ENCODE results near the gene FCGR3A.
"Not testable (repeated sequence)": the region's sequence is repeated elsewhere in the genome, so short reads cannot be mapped to it uniquely, and the experiment has no call there.

Gene FCGR3A

DNA sequence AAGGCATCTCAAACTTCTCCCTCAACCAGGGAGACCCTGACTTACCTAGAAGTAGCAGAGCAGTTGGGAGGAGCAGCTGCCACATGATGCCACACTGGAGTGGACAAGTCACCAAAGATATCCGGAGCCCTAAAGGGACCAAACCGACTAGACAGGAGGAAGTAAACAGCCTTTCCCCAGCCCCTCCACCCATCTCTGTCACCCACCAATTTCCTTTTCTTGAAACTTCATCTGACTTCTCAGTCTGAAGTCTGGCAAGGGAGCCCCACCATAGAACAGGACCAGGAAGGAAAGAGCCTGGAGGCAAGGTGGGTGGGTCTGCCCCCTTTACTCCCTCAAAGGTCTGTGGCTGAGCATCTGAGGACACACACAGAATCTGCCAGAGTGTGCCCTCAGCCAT is at the start of gene FCGR3A:
FCGR3A (minus strand) TSS at position 167 of the 400 bp plus-strand sequence; CDS start at position 85, 82 bp downstream.
- H3K4me2 ChIP-seq (ENCODE audit: insufficient read depth, low read length) = no peak within 1 kb of the TSS
- H3K27ac ChIP-seq (ENCODE audit: low read length) = no peak within 1 kb of the TSS
- DNase-seq = no peak

DNA sequence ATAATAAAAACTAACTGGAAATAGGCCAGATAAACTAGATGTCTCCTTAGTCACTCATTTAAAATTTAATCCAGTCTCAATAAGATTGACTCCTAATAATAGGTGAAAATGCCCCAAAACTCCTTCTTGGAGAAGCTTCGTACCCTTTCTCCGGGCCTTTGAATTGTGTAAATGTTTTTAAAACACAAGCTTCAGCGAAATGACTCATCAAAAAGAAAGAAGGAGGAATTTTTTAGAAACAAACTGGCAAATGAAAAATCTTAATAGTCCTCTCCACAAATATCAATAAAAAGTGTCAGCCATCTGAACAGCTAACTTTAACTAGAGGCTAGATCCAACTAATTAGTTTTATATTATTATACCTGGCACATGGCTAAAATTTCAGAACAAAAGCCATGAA is 47.5 kb upstream of the FCGR3A start:
- H2AFZ ChIP-seq (ENCODE audit: low read depth, low read length); H3K79me2 ChIP-seq (ENCODE audit: insufficient read depth, low read length); H3K27me3 ChIP-seq (ENCODE audit: insufficient read depth, low read length, poor library complexity); H3K27ac ChIP-seq (ENCODE audit: low read length); H3K4me1 ChIP-seq (ENCODE audit: insufficient read depth, low read length); H3K36me3 ChIP-seq (ENCODE audit: insufficient read depth, low read length); DNase-seq; H3K9ac ChIP-seq (ENCODE audit: low read depth, low read length); H4K20me1 ChIP-seq (ENCODE audit: insufficient read depth, low read length); H3K4me3 ChIP-seq (ENCODE audit: low read depth in 1 of 2, low read length in 2 of 2); ATAC-seq (ENCODE audit: insufficient read depth, low read depth); H3K4me2 ChIP-seq (ENCODE audit: insufficient read depth, low read length); H3K9me3 ChIP-seq (ENCODE audit: insufficient read depth, low read length, severe bottlenecking): not testable (repeated sequence)

More for the DNA sequence above, at the start of gene FCGR3A:
- TF ChIP-seq, protein P1, sequence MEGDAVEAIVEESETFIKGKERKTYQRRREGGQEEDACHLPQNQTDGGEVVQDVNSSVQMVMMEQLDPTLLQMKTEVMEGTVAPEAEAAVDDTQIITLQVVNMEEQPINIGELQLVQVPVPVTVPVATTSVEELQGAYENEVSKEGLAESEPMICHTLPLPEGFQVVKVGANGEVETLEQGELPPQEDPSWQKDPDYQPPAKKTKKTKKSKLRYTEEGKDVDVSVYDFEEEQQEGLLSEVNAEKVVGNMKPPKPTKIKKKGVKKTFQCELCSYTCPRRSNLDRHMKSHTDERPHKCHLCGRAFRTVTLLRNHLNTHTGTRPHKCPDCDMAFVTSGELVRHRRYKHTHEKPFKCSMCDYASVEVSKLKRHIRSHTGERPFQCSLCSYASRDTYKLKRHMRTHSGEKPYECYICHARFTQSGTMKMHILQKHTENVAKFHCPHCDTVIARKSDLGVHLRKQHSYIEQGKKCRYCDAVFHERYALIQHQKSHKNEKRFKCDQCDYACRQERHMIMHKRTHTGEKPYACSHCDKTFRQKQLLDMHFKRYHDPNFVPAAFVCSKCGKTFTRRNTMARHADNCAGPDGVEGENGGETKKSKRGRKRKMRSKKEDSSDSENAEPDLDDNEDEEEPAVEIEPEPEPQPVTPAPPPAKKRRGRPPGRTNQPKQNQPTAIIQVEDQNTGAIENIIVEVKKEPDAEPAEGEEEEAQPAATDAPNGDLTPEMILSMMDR (IDR thresholded peaks at IDR 0.05; ENCODE audit: borderline replicate concordance, extremely low read depth, low read length, poor library complexity, severe bottlenecking) = no peak
- TF ChIP-seq EZH2 (IDR thresholded peaks at IDR 0.05; ENCODE audit: borderline replicate concordance, low read depth, low read length, severe bottlenecking) = no peak
- Histone ChIP-seq H3K27me3 (ENCODE audit: insufficient read depth, low read length, poor library complexity) (no peaks in the 10 kb centered on the region), H3K9ac (ENCODE audit: low read depth, low read length) (no peak within 1 kb of the TSS), H2AFZ (ENCODE audit: low read depth, low read length) (no peak within 1 kb of the TSS), H4K20me1 (ENCODE audit: insufficient read depth, low read length) (no peaks in the 10 kb centered on the region), H3K79me2 (ENCODE audit: insufficient read depth, low read length) (no peaks in the 10 kb centered on the region), H3K4me1 (ENCODE audit: insufficient read depth, low read length) (no peaks in the 10 kb centered on the region), H3K9me3 (ENCODE audit: insufficient read depth, low read length, severe bottlenecking) (no peaks in the 10 kb centered on the region), H3K36me3 (ENCODE audit: insufficient read depth, low read length) (no peaks in the 10 kb centered on the region), H3K4me3 (ENCODE audit: low read depth in 1 of 2, low read length in 2 of 2) (no peak within 1 kb of the TSS)
- no peak for ATAC-seq (ENCODE audit: insufficient read depth, low read depth)

DNA sequence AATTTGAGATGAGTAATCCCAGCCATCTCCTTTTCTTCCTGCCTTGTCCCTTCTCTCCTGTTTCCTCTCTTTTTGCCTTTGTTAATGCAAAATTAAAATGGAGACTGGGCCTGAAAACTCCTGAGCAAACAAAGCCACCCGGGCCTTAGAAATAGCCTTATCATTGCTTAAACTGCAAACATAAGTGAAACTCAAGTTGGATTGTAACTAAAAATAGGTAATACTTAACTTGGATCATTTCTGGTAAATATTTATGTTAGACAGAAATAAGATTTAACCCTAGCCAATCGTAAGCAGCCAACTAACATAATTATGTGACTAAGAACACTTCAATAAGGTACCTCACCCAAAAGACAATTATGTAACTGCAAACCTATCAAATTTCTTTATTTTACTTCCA is 46.0 kb upstream of the FCGR3A start:
- not testable (repeated sequence) for H3K79me2 ChIP-seq (ENCODE audit: insufficient read depth, low read length); H3K4me1 ChIP-seq (ENCODE audit: insufficient read depth, low read length); ATAC-seq (ENCODE audit: insufficient read depth, low read depth); H3K27me3 ChIP-seq (ENCODE audit: insufficient read depth, low read length, poor library complexity); H3K9me3 ChIP-seq (ENCODE audit: insufficient read depth, low read length, severe bottlenecking); H3K27ac ChIP-seq (ENCODE audit: low read length); DNase-seq; H2AFZ ChIP-seq (ENCODE audit: low read depth, low read length); H3K4me3 ChIP-seq (ENCODE audit: low read depth in 1 of 2, low read length in 2 of 2); H3K9ac ChIP-seq (ENCODE audit: low read depth, low read length); H4K20me1 ChIP-seq (ENCODE audit: insufficient read depth, low read length); H3K4me2 ChIP-seq (ENCODE audit: insufficient read depth, low read length); H3K36me3 ChIP-seq (ENCODE audit: insufficient read depth, low read length)

DNA sequence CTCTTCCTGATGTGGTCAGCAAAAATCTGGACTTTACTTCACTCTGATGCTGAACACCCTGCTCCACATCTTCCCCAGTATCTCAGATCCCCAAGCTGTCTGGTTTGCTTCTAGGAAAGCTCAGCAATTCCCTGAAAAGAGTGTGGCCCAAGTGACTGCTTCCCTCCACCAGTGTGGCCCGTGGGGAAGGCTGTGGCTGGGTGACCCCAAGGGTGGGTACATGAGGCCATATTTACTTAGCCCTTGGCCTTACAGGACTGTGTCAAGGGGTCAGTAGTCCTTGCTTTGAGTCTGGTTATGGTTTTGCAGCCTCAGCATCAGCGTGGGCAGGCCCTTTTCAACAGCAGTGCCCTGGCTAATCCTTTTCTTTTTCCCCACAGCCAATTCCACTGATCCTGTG is 45.6 kb upstream of the FCGR3A start:
- not testable (repeated sequence) for H2AFZ ChIP-seq (ENCODE audit: low read depth, low read length); H3K4me3 ChIP-seq (ENCODE audit: low read depth in 1 of 2, low read length in 2 of 2); H3K9me3 ChIP-seq (ENCODE audit: insufficient read depth, low read length, severe bottlenecking); H3K36me3 ChIP-seq (ENCODE audit: insufficient read depth, low read length); H3K79me2 ChIP-seq (ENCODE audit: insufficient read depth, low read length); ATAC-seq (ENCODE audit: insufficient read depth, low read depth); H3K27ac ChIP-seq (ENCODE audit: low read length); H3K4me1 ChIP-seq (ENCODE audit: insufficient read depth, low read length); H3K27me3 ChIP-seq (ENCODE audit: insufficient read depth, low read length, poor library complexity); H3K9ac ChIP-seq (ENCODE audit: low read depth, low read length); H4K20me1 ChIP-seq (ENCODE audit: insufficient read depth, low read length); DNase-seq; H3K4me2 ChIP-seq (ENCODE audit: insufficient read depth, low read length)

DNA sequence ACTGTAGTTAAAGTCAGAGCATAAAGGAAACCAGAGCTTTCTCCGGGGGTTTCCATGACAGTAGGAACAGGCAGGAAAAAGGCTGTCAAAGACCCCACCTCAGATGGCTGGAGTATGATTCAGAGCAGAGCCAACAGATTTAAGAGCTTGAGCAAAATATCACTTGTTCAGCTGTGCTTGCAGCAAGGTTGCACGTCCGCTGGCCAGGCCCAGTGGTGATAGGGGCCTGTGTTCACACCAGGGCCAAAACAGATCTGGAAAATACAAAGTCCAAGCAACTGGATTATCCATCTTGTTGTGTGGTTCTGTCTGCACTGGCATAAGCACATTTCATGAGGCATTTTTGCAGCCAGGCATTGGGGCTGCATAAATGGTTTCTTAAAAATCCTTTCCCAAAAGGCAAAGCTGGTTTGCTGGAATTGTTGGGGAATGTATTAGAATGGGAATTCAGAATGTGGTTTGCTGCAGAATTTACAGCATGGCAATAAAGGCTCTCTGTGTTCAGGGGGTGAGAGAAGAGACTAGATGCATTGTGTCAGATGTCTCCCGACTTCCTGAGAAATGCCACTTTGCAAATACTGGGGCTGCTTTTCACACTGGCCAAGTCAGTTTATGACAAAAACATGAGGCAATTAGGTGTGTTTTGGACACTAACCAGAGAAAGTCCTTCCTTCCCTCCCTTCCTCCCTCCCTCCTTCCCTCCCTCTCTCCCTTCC is 44.8 kb upstream of the FCGR3A start:
- H4K20me1 ChIP-seq (ENCODE audit: insufficient read depth, low read length); H3K36me3 ChIP-seq (ENCODE audit: insufficient read depth, low read length); H3K79me2 ChIP-seq (ENCODE audit: insufficient read depth, low read length); H3K9ac ChIP-seq (ENCODE audit: low read depth, low read length); H3K4me3 ChIP-seq (ENCODE audit: low read depth in 1 of 2, low read length in 2 of 2); H3K4me1 ChIP-seq (ENCODE audit: insufficient read depth, low read length); H3K27me3 ChIP-seq (ENCODE audit: insufficient read depth, low read length, poor library complexity); DNase-seq; H3K4me2 ChIP-seq (ENCODE audit: insufficient read depth, low read length); H2AFZ ChIP-seq (ENCODE audit: low read depth, low read length); H3K9me3 ChIP-seq (ENCODE audit: insufficient read depth, low read length, severe bottlenecking); ATAC-seq (ENCODE audit: insufficient read depth, low read depth); H3K27ac ChIP-seq (ENCODE audit: low read length): not testable (repeated sequence)

DNA sequence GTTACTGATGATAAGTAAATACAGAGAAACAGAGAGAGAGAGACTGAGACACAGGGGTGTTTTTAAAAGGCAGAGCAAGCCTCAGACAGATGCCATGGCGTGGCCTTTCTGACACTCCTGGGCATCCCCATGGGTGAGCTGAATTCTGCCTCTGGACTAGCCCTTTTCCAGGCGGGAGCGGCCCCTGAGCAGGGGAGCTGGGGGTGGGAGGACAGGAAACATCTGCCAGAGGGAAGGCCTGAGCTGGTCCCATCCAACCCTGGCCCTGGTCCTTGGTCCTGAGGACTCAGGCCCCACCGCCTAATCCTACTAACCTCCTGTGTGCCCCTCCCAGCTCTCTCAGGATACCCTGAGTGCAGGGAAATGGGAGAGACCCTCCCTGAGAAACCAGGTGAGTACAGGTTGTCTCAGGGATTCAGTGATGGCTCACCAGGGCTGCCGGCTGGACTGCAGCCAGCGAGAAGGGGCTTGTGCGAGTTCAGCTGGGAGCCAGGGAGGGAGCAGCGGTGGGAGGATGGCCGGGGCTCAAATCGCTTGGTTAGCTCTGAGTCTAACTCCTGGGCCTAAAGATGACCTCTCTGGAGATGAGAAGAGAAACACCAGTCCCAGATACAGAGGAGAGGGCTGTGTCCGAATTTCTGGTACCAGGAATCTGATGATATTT is 43.6 kb upstream of the FCGR3A start:
- not testable (repeated sequence) for H3K4me1 ChIP-seq (ENCODE audit: insufficient read depth, low read length); ATAC-seq (ENCODE audit: insufficient read depth, low read depth); H3K27ac ChIP-seq (ENCODE audit: low read length); H4K20me1 ChIP-seq (ENCODE audit: insufficient read depth, low read length); H3K4me3 ChIP-seq (ENCODE audit: low read depth in 1 of 2, low read length in 2 of 2); H3K4me2 ChIP-seq (ENCODE audit: insufficient read depth, low read length); H2AFZ ChIP-seq (ENCODE audit: low read depth, low read length); H3K36me3 ChIP-seq (ENCODE audit: insufficient read depth, low read length); H3K9me3 ChIP-seq (ENCODE audit: insufficient read depth, low read length, severe bottlenecking); H3K9ac ChIP-seq (ENCODE audit: low read depth, low read length); H3K79me2 ChIP-seq (ENCODE audit: insufficient read depth, low read length); H3K27me3 ChIP-seq (ENCODE audit: insufficient read depth, low read length, poor library complexity); DNase-seq

DNA sequence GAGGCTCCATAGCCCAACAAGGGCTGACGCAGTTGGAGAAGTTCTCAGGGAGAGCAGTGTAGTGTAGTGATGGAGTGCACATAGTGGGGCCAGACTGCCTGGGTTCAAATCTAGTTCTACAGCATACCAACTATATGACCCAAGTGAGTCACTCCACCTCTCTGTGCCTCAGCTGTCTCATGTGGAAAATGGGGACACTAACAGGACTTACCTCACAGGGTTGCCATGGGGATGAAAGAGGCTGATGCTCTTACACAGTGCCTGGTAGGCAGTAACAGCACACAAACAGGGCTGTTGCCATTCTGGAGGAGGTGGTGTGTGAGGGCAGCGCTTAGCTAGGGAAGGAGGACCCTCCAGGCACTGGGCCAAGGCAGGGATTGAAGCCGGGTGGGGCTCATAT is 43.0 kb upstream of the FCGR3A start:
- not testable (repeated sequence) for H3K9me3 ChIP-seq (ENCODE audit: insufficient read depth, low read length, severe bottlenecking); H3K27ac ChIP-seq (ENCODE audit: low read length); H3K27me3 ChIP-seq (ENCODE audit: insufficient read depth, low read length, poor library complexity); DNase-seq; H3K79me2 ChIP-seq (ENCODE audit: insufficient read depth, low read length); H3K36me3 ChIP-seq (ENCODE audit: insufficient read depth, low read length); H3K4me2 ChIP-seq (ENCODE audit: insufficient read depth, low read length); ATAC-seq (ENCODE audit: insufficient read depth, low read depth); H2AFZ ChIP-seq (ENCODE audit: low read depth, low read length); H3K4me3 ChIP-seq (ENCODE audit: low read depth in 1 of 2, low read length in 2 of 2); H3K4me1 ChIP-seq (ENCODE audit: insufficient read depth, low read length); H4K20me1 ChIP-seq (ENCODE audit: insufficient read depth, low read length); H3K9ac ChIP-seq (ENCODE audit: low read depth, low read length)

Measured in DND-41 (cell line).